Muscle layer of duodenum (tissue), 2 donors: Measurements from ENCODE around the gene FOXP1.

Experiments
- H3K27ac ChIP-seq: one replicate; pipeline ENCODE4 v1.7.0; 2013; ENCODE audit warnings: mild to moderate bottlenecking, low read length
- H3K27me3 ChIP-seq: one replicate; pipeline ENCODE4 v1.7.0; 2013; ENCODE audit warnings: low read depth, mild to moderate bottlenecking, control low read depth, low read length
- H3K36me3 ChIP-seq, 2 donors: one replicate each; pipeline ENCODE4 v1.7.0; 2013; ENCODE audit warnings: low read length in 2 of 2, control low read depth in 1 of 2, mild to moderate bottlenecking in 1 of 2; ENCODE audit not compliant: insufficient read depth in 2 of 2, control insufficient read depth in 1 of 2
- H3K4me1 ChIP-seq, 2 donors: one replicate each; pipeline ENCODE4 v1.7.0; 2013; ENCODE audit warnings: low read length in 2 of 2, mild to moderate bottlenecking in 2 of 2, control low read depth in 1 of 2, moderate library complexity in 1 of 2; ENCODE audit not compliant: insufficient read depth in 2 of 2, control insufficient read depth in 1 of 2
- H3K4me3 ChIP-seq, 2 donors: one replicate each; pipeline ENCODE4 v1.7.0; 2013; ENCODE audit warnings: low read length in 2 of 2, low read depth in 1 of 2, mild to moderate bottlenecking in 1 of 2
- H3K9me3 ChIP-seq, 2 donors: one replicate each; pipeline ENCODE4 v1.7.0; 2013; ENCODE audit warnings: low read length in 2 of 2, control low read depth in 1 of 2, mild to moderate bottlenecking in 1 of 2; ENCODE audit not compliant: control insufficient read depth in 1 of 2
- donor health status: healthy.

The FOXP1 gene

GRCh38 chr3:71416876-71417275 is 166.7 kb downstream of the FOXP1 start:
- no peaks in the 10 kb centered on the region for H3K4me1 ChIP-seq
- H3K9me3 ChIP-seq = no peaks in the 10 kb centered on the region
- H3K27ac ChIP-seq = no peak overlapping the region
- no peak overlapping the region for H3K4me3 ChIP-seq
- H3K36me3 ChIP-seq = no peaks in the 10 kb centered on the region
- H3K27me3 ChIP-seq = no peaks in the 10 kb centered on the region

DNA sequence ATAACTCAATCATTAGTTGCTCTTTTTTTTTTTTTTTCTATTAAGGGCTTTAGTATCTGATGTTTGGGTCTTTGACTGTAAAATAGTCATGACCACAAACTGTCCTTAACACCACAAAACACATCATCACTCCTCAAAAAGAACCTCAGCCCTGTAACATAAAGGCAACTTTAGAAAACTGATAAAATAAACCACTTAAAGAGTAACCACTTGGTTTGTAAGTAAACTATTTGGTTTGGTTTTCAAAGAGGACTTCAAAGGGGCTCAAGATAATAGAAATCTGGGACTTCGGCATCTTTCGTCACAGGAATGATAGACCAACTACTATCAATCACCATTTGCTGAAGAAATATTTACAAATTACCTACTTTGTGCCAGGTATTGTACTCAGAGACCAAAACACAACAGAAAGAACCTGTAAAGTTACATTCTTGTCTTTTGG is 167.8 kb downstream of the FOXP1 start:
- no peaks in the 10 kb centered on the region for H3K27me3 ChIP-seq
- no peaks in the 10 kb centered on the region for H3K36me3 ChIP-seq
- H3K9me3 ChIP-seq = no peaks in the 10 kb centered on the region
- H3K4me3 ChIP-seq = no peak overlapping the region
- H3K4me1 ChIP-seq = no peaks in the 10 kb centered on the region
- H3K27ac ChIP-seq = no peak overlapping the region

DNA sequence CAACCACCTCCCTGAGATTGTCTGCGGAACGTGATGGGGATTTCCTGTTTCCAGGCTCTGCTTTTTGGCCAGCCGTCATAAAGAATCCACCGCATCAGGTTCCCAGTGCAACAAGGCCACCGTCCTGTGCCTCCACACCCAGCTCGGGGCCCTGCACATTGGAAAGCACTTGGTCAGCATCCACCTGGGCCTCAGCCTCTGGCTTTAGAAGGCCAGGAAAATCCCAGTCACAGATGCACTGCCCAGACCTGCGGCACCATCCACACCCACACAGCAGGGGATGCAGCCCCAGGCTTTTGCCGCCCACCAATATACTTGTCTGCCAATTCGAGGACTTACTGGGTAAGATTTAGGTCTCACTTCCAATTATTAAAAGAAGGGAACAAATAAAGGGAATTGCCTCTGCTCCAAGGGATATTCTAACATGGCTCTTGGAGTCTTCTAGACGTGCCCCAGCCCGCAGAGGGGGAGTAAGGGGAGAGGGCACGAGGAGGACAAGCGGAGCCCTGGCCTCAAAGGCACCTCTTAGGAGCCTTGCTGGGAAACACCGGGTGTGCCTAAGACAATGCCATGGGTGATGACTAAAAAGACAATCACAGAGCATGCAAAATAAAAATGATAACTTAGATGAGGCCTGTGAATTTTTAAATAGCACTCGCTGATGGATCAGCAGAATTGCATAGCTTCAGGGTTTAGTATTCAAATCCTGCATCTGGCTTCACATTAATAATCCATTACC is 169.2 kb downstream of the FOXP1 start:
- Histone ChIP-seq H3K4me3 (no peak overlapping the region), H3K9me3 (no peaks in the 10 kb centered on the region), H3K27me3 (no peaks in the 10 kb centered on the region), H3K36me3 (no peaks in the 10 kb centered on the region), H3K27ac (no peak overlapping the region), H3K4me1 (no peaks in the 10 kb centered on the region)

DNA sequence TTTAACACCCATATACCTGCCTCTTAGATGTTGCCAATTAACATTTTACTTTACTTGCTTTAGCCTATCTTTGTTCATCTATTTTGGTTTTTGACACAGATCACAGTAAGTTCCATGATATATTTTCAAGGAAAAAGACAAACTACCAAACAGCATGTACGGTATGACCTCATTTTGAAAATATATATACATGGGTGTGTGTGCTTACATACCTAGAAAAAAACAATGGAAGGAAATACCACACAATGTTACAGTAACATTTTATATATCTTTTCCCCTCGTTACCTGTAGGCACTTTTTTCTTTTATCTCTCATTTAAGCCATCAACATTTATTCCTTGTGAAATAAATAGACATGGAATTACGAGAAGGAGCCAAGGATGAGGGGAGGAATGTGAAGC is 170.0 kb downstream of the FOXP1 start:
- H3K36me3 ChIP-seq = no peaks in the 10 kb centered on the region
- no peak overlapping the region for H3K27ac ChIP-seq
- no peaks in the 10 kb centered on the region for H3K9me3 ChIP-seq
- no peaks in the 10 kb centered on the region for H3K4me1 ChIP-seq
- H3K4me3 ChIP-seq = no peak overlapping the region
- H3K27me3 ChIP-seq = no peaks in the 10 kb centered on the region

DNA sequence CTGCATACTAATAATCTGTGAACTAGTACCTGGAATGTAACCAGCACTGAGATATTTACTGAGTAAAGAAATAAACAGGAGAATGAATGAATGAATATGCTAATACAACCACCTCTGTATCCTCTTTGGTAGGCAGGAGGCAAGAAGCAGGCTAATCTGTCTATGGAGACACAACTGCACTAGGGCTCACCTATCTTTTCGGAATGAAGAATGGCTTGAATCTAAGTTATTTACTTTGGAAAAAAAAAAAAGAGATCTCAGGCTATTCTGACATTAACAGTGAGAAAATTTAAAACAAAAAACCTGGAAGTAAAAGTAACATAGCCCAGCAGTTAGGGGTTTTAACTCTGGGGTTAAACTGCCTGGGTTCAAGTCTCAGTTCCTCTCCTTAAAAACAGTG is 174.2 kb downstream of the FOXP1 start:
- H3K27me3 ChIP-seq = no peaks in the 10 kb centered on the region
- H3K36me3 ChIP-seq = no peaks in the 10 kb centered on the region
- no peak overlapping the region for H3K27ac ChIP-seq
- no peaks in the 10 kb centered on the region for H3K9me3 ChIP-seq
- H3K4me1 ChIP-seq = no peaks in the 10 kb centered on the region
- H3K4me3 ChIP-seq = no peak overlapping the region

DNA sequence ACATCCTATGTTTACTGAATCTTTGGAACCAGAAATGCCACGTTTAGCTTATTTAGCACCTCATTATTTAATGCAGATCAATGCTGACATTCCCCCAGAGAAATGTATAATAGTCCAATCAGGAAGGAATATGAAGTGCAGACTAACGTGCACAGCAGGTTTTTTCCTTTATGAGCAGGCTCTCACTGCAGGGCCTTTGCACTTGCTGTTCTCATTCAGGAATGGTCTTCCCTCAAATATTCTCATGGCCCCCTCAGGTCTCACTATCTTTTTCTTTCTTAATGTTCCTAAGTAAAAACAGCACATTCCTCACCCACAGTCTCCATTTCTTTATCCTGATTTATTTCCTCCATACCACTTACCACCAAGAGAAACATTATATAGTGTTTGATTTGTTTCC is 174.6 kb downstream of the FOXP1 start:
- Histone ChIP-seq H3K36me3 (no peaks in the 10 kb centered on the region), H3K9me3 (no peaks in the 10 kb centered on the region), H3K27me3 (no peaks in the 10 kb centered on the region), H3K4me3 (no peak overlapping the region), H3K27ac (no peak overlapping the region), H3K4me1 (no peaks in the 10 kb centered on the region)

DNA sequence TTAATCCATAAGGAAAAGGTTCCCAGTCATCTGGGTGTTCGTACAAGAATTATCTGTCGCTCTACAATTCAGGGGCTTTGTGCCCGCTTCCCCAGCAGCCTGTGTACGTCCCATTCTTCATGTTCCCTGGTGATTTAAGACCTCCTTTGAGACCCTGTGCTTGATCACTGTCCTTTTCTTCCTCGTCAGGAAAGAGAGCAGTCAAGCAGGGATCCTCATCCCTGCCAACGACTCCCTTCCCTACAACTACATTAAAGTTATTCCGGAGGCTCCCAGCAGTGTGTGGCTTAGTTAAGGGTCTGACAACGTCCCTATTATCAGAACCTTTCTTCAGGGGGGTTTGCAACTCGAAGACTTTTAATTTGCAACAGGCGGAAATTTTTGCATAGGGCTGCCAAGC is 175.7 kb downstream of the FOXP1 start:
- Histone ChIP-seq H3K27me3 (no peaks in the 10 kb centered on the region), H3K27ac (no peak overlapping the region), H3K36me3 (no peaks in the 10 kb centered on the region), H3K9me3 (no peaks in the 10 kb centered on the region), H3K4me3 (no peak overlapping the region), H3K4me1 (no peaks in the 10 kb centered on the region)

- no peaks in the 10 kb centered on the region for H3K36me3 ChIP-seq
- H3K4me3 ChIP-seq = no peak overlapping the region
- no peaks in the 10 kb centered on the region for H3K27me3 ChIP-seq
- H3K27ac ChIP-seq = no peak overlapping the region
- H3K9me3 ChIP-seq = no peaks in the 10 kb centered on the region
- no peaks in the 10 kb centered on the region for H3K4me1 ChIP-seq
Measured at GRCh38 chr3:71406972-71407810, 176.3 kb downstream of the FOXP1 start.

DNA sequence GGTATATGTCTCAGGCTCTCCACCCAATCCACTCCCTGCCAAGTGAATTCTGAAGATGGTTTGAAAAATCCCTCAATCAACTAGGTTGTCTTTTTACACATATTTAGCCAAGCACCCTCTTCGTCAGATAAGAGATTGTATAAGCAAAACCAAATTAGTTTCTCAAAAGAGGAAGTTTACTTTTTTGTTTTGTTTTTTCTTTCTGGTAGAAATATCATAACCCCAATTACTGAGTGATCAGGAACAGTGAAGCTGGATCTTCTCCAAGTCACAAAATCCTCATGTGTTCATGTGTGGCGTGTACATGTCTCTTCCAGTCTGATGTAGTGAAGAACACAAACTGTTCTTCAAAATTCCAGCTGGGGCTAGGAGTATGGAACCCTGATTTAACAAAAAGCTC is 180.6 kb downstream of the FOXP1 start:
- Histone ChIP-seq H3K4me1 (no peaks in the 10 kb centered on the region), H3K27me3 (no peaks in the 10 kb centered on the region), H3K27ac (no peak overlapping the region), H3K9me3 (no peaks in the 10 kb centered on the region), H3K4me3 (no peak overlapping the region), H3K36me3 (no peaks in the 10 kb centered on the region)

- Histone ChIP-seq H3K27ac (no peak overlapping the region), H3K36me3 (no peaks in the 10 kb centered on the region), H3K4me1 (no peaks in the 10 kb centered on the region), H3K27me3 (no peaks in the 10 kb centered on the region), H3K9me3 (no peaks in the 10 kb centered on the region), H3K4me3 (no peak overlapping the region)
Measured at GRCh38 chr3:71402280-71402679, 181.2 kb downstream of the FOXP1 start.

DNA sequence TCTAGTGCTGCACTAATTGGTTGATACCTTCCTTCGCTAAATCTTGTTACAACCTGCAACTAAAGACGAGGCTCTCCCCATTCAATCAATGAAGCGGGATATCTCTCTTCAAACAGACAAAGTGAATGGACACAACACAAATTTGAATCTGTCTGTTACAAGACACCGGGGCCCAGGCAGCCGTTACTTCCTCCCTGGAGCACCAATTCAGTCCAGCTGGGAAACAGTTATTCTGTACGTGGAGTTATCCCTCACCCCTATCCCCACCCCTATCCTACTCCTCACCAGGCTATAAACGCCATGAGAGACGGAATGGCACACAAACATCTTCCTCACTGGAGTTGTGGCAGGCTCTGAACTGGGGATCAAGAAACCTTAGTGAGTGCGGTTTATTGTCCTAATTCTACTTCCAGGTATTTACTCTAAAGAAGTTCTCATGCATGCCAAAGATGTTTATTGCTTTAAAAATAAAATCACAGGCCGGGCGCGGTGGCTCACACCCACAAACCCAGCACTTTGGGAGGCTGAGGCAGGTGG is 181.8 kb downstream of the FOXP1 start:
- Histone ChIP-seq H3K4me3 (no peak overlapping the region), H3K4me1 (no peaks in the 10 kb centered on the region), H3K27ac (no peak overlapping the region), H3K36me3 (no peaks in the 10 kb centered on the region), H3K27me3 (no peaks in the 10 kb centered on the region), H3K9me3 (no peaks in the 10 kb centered on the region)
